Peyer's patch (tissue), 4 donors: ENCODE results near the gene RBL1.

ENCODE experiments used
- CTCF ChIP-seq, 6 experiments: fragments of 450-650 bp in 4 of 6; fragments of 200-600 bp in 2 of 6; sonication (generic) in 1 of 6; IDR thresholded peaks; one replicate each; pipeline ENCODE4 v1.5.1; 2017 to 2019; ENCODE audit warnings: antibody characterized with exemption in 6 of 6, mild to moderate bottlenecking in 3 of 6, moderate library complexity in 1 of 6
- POLR2A ChIP-seq, 2 donors: fragments of 450-650 bp; IDR thresholded peaks; one replicate each; pipeline ENCODE4 v1.5.1; 2017; ENCODE audit warnings: antibody characterized with exemption in 2 of 2, mild to moderate bottlenecking in 2 of 2, moderate library complexity in 2 of 2

GRCh38 chr20:37123441-37123840 lies 27.6 kb upstream of the RBL1 start:
- no peak for TF ChIP-seq POLR2A (IDR thresholded peaks at IDR 0.05)
- TF ChIP-seq CTCF (IDR thresholded peaks at IDR 0.05) = no peak
